Sciatic nerve (tissue), 2 donors: ENCODE measurements around the gene BLOC1S4. TPM values are rescaled to one million over a fixed set of nuclear protein-coding genes. Genes with fewer than 3 reads are reported as not detected.
A peak's percentile ranks its signal among the peaks of the same experiment; 100 is the strongest.
"Not testable (repeated sequence)": the region's sequence is repeated elsewhere in the genome, so short reads cannot be mapped to it uniquely, and the experiment has no call there.

ENCODE experiments used
- ATAC-seq: fragments of 200-7000 bp; cut with Tn5 transposase; one replicate; pipeline ENCODE4 v1.9.1; 2020; ENCODE audit warnings: mild to moderate bottlenecking, moderate library complexity
- DNase-seq: peaks from one replicate; pipeline ENCODE4 v3.0.0-alpha.2; 2020; ENCODE audit warnings: low spot score
- intact Hi-C: fragments of 100-400 bp; cut with DNase I; formaldehyde crosslinking; loops from one replicate; pipeline ENCODE4 v1.14.2; 2022
- total RNA-seq: library from RNA; stranded (reverse); fragmentation: NEBNext Ultra II Directional; extraction: Animal tissue kit (Norgen Biotek cat#: 25700); gene quantifications from one replicate; pipeline ENCODE4 v1.2.1, GENCODE V29; 2021
- donor health status: DM: no; HTN: no; CAD: no.
- donor health status: DM: no; HTN: no; CAD: no.

Gene BLOC1S4
- total RNA-seq, 1 donor from 2014 or later: 9.7 TPM

DNA sequence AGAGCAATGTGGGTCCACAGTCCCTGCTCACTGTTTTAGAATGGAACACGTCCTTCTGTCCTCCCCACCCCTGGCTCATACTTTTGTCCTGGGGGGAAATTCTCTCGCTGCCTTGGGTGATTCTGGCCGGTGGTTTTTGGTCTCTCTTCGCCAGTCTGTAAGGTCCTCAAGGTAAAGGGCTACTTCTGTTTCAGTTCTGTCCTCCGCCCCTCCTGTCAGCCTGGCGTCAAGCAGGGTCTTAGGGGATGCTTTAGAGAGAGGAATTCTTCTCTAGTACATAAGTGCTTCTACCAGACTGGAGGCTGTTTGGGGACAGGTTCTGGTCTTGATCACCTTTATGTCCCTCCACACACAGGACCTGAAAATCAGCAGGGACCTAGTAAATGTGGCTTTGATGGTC, 5.7 kb upstream of the BLOC1S4 start:
- intact Hi-C loops: loop anchor here (10.0 kb wide), 1 partner anchor 355 kb away; the partner anchor contains the start of gene GRPEL1
- DNase-seq (no peak), ATAC-seq (peak; percentile 9)

- intact Hi-C loops: loop anchor here (10.0 kb wide), 1 partner anchor 354 kb away; the partner anchor contains the start of gene GRPEL1
- DNase-seq (no peak), ATAC-seq (no peak)
Observed at GRCh38 chr4:6710996-6711395, 5.0 kb upstream of the BLOC1S4 start.

- ATAC-seq (no peak), DNase-seq (no peak)
- intact Hi-C loops: loop anchor here (10.0 kb wide), 1 partner anchor 350 kb away; the partner anchor contains the start of gene GRPEL1
Observed at GRCh38 chr4:6714954-6715353, 1.0 kb upstream of the BLOC1S4 start.

DNA sequence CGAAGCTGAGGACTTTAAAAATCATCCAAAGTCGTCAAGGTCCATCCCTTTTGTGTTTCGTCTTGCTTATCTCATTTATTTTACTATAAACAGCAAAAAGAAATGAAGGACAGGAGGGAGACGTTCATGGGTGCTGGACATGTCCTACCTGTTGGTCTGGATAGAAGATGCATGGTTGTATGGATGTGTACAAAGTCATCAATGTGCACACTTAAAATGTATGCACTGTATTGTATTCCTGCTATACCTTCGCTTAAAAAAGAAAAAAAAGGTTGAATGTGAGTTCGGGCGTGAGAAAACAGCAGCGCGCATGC, 313 bp upstream of the BLOC1S4 start:
- DNase-seq (no peak), ATAC-seq (no peak)
- intact Hi-C loops: loop anchor here (10.0 kb wide), 1 partner anchor 349 kb away; the partner anchor contains the start of gene GRPEL1

DNA sequence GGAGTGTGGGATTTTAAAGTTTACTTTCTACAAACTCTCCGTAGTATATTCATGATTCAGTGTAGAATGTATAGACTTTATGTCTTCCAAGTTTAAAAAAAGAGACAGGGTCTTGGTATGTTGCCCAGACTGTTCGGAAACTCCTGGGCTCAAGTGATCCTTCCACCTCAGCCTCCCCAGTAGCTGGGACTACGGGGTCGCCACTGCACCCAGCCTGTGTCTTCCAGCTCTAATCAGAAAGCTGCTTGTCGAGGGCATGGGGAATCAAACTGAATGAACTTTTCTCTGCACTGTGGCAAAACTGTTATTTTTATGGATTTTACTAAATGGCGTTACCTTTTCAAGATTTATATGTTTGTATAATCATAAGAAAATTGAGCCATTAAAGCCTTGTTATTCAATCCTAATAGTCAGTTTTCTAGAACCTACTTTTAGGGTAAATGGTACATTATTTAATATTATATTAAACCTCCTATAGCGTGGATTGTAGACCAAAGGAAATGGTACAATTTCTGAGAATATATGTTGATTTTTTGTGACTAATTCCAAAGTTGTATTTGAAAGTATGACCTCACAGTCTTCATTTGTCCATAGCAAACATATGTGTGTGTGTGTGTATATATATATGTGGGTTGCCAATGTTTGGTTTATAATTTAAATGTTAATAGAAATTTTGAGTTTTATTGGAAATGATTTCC, 1.1 kb downstream of the BLOC1S4 start:
- intact Hi-C loops: loop anchor here (10.0 kb wide), 1 partner anchor 348 kb away; the partner anchor contains the start of gene GRPEL1
- DNase-seq (no peak), ATAC-seq (no peak)

DNA sequence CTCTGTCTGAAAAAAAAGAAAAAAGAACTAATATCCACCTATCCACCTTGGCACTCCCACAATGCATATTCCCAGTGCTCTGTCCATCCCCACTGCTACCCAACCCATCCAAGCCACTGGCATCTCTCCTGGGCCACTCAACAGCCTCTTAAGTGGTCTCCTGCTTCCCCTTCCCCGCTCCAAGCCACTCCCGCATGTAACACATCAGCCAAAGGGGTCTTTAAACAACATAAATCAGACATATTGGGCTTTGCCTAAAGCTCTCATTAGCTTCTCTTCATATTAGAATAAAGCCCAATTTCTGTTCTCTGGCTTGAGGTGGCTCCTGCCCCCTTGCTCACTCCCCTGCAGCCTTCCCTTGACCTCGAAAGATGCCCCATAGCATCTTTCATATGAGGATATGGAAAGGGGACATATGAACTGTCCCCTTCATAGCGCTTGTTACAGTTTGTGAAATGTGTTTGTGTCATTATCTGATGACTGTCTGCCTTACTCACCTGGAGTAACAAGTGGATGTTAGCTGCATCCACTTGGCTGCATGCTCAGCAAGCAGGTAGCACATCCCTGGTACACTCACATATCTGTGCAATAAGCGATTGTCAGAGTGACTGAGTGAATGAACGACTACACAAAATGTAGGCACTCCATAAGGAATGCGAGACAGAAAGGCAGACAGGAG, 3.1 kb downstream of the BLOC1S4 start:
- no peak for ATAC-seq
- no peak for DNase-seq
- intact Hi-C loops: loop anchor here (10.0 kb wide), 1 partner anchor 346 kb away; the partner anchor contains the start of gene GRPEL1

- DNase-seq: no peak
- intact Hi-C loops: loop anchor here (5.0 to 10.0 kb wide), 2 partner anchors 153 to 345 kb away; partner anchors contain the start of gene GRPEL1
- no peak for ATAC-seq
Observed at GRCh38 chr4:6719611-6720179, 3.7 kb downstream of the BLOC1S4 start.

DNA sequence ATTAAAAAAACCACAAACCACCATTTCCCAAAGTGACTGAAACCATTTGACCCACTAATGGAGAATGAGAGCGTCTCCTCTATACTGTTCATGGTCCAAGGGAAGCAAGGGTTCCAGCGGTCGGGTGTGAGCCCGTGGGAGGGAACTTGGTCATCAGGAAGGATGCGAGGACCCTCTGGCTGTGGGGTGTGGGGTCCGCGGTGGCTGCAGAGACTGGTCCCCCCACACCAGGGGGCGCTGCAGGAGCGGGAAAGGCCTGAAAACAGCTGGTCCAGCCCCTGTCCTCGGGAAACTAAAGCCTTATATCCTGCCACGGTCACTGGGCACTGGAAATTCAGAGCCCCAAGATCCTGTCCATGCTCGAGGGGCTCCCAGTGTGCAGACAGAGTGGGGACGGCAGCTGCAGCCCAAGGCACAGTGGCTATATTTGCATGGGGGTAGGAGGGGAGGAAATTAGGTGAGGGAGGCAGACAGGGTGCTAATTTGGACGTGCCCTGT, 4.3 kb downstream of the BLOC1S4 start:
- DNase-seq (peak; percentile 95), ATAC-seq (peak; percentile 85)
- intact Hi-C loops: loop anchor here (5.0 kb wide), 1 partner anchor 152 kb away; no protein-coding TSS in a partner anchor

DNA sequence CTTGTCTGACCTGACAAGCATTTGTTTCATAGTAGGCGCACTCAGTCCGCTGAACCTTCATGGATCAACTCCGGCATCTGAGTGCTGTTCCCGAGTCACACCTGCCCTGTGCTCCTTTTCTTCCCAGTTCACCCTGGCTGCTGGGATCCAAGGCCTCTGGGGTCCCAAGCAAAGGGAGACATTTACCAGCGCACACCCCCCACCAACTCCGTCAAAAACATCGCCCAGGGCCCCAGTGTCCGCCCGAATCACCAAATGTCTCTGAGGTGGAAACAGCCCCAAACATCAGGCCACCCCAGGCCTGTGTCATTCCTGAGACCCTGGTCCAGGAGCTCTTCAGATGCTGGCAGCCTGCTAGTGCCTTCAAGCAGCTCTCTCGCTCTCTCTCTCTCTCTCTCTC, 5.1 kb downstream of the BLOC1S4 start:
- intact Hi-C loops: loop anchor here (5.0 kb wide), 1 partner anchor 151 kb away; no protein-coding TSS in a partner anchor
- DNase-seq (no peak), ATAC-seq (no peak)

- DNase-seq: no peak
- no peak for ATAC-seq
- intact Hi-C loops: loop anchor here (5.0 kb wide), 1 partner anchor 149 kb away; no protein-coding TSS in a partner anchor
Observed at GRCh38 chr4:6722891-6723290, 6.9 kb downstream of the BLOC1S4 start.

DNA sequence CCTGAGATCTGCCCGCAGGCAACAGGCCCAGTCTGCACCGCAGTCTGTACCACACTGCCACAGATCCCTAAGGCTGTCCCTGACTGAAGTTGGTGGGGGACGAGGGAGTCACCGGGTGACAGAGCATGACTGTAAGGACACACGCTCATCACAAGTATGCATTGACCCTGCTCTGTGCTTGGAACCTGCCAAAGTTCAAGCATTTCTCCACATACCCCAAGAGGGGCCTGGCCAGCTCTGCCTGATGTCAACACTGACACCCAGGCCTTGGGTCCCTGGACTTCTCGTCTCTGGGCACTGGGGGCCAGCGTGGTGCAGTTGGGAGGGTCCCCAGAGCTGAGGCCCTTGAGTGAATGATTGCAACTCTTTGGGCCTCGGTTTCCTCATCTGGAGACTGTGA, 7.9 kb downstream of the BLOC1S4 start:
- intact Hi-C loops: loop anchor here (5.0 kb wide), 1 partner anchor 148 kb away; no protein-coding TSS in a partner anchor
- ATAC-seq (no peak), DNase-seq (no peak)

GRCh38 chr4:6724421-6725111, 8.6 kb downstream of the BLOC1S4 start:
- peak; percentile 4 for ATAC-seq
- intact Hi-C loops: loop anchor here (5.0 kb wide), 1 partner anchor 148 kb away; no protein-coding TSS in a partner anchor
- peak; percentile 60 for DNase-seq

DNA sequence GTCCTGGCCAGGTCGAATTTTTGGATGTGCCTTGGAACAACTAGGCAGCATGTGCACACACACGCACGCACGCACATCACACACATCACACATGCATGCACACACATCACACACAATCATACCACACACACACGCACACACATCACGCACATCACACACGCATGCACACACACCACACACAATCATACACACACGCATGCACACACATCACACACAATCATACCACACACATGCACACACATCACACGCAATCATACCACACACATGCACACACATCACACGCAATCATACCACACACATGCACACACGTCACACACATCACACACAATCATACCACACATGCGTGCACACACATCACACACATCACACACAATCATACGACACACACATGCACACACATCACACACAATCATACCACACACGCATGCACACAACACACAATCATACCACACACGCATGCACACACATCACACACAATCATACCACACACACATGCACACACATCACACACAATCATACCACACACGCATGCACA, 9.5 kb downstream of the BLOC1S4 start:
- ATAC-seq, intact Hi-C loops, DNase-seq: not testable (repeated sequence)

DNA sequence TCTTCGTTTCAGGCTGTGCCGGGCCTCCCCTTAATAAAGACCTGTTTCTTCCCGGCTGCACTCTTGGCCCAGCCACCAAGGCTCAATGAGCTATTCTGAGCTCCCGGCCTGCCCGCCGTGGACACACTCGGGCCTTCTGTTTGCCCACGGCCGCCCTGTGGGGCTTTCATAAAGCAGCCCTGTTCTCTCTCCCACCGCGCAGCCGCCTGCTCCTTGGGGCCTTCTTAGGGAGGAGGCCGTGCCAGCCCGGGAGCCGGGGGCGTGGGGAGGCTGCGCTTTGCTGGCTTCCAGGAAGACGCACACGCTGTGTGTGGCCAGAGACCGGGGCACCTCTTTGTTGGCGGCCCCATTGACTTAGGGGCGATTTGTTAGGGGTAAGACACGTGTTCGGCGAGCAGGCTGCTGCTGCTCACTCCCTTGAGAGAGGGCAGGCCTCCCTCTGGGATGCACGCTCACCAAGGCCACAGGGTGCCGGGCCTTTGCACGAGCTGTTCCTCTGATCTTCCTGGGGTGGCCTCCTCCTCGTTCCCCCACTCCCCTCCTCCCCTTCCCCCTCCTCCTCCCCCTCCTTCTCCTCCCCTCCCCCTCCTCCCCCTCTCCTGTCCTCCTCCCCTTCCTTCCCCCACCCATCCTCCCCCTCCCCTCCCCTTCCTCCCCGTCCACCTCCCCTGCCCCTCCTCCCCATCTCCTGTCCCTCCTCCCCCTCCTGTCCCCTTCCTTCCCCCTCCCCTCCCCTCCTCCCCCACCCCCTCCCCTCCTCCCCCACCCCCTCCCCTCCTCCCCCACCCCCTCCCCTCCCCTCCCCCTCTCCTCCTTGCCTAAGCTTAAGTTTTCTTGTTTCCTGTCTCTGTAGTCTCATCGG, 11.3 kb downstream of the BLOC1S4 start:
- intact Hi-C loops: no loop called here
- peak; percentile 84 for DNase-seq
- ATAC-seq: peak; percentile 73

DNA sequence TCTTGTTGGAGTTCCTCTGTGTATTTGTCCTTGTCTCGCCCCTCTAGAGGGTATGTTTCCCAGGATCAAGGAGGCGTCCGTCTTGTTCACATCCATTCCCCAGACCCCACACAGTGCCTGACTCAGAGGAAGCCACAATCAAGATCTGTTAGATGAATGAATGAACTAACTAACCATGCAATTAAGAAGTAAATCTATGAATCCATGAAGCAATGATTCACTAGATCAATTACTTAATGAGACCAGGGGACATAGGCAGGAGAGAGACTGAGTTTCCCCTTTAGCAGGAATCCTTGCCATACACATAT, 11.9 kb downstream of the BLOC1S4 start:
- ATAC-seq (no peak), DNase-seq (no peak)
- intact Hi-C loops: no loop called here

DNA sequence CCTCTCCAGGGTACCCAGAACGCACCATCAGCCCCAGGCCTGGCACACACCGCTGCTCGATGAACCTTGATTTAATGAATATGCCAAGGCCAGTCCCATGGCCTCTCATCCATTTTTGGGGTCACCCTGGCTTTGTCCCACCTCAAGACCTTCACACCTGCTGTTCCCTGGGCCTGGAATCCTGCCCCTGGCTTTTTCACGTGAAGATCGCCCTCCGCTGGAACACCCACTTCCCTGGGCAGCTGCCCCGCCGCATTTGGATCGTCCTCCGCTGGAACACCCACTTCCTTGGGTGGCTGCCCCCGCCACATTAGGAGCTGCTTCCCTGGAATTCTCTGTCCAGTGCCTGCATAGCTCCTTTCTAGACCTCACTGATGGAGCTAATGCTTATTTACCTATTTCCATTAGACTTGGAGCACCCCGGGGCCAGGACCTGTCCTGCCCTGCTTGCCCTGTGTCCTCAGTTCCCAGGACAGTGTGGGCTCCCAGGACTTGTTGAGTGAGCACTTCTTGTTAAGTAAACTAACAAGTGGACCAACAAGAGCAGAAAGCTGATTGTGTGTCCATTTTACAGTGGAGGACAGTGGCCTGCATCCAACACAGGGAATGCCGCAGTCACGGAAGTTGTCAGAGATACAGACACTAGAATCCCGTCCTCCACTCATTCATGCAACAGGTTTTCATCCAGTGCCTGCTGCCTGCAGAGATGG, 12.5 kb downstream of the BLOC1S4 start:
- DNase-seq (no peak), ATAC-seq (no peak)
- intact Hi-C loops: no loop called here

DNA sequence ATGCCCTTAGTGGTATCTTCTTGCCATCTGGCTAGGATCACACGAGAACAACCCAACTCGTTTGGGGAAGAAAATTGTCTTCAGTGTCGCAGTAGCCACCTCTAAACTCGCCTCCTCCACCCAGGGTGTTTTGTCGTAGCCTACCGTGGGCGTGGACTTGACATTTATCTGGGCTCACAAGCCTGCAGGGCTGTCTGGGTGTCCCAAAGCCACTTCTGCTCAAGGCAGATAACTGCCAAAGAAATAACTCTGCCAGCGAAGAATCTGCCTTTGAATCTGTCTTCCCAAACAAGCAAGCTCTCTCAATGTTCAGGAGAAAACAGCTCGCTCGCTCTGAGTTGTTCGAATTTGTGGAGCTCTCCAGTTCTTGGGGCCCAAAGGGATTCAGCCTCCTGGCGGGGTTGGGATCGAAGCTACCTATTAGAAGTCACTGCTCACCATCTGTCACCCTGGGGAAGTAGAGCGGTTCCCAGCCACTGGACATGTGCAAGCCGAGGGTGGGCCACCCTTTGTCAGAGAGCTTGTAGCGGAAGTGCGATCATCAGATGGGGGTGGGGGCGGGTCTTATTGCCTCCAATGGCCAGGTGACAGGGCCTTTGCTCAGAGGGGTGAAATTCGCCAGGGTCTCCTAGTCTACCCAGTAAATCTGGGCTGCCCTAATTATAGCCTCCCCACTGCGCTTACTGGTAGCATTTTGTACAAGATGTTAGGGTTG, 14.8 kb downstream of the BLOC1S4 start:
- no peak for DNase-seq
- peak; percentile 36 for ATAC-seq
- intact Hi-C loops: no loop called here
